ENCODE data around the gene MAGI1. TPM values are rescaled to one million over a fixed set of nuclear protein-coding genes. Genes with fewer than 3 reads are reported as not detected.

The MAGI1 gene
- total and polyA plus RNA-seq, 4 donors = 9.9 to 88.1 (median 24.6) TPM

DNA sequence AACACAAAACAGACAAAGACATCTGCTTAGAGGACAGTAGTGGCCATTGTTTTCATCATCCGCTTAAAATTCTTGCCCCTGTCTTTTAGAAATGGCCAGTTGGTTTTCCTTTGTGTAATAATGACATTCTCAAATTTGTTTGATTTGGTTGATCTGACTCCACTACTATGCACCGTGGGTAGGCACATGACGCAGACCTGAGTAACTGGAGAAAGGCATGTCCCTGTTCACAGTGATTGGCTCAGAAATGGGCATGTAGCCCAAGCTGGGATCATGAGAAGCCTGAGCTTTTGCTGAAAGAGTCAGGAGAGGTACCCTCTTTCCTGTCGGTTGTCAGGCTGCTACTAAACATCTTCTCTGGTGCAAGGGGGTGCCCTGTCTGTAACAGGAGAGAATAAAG, 36.6 kb upstream of the MAGI1 start:
- no peaks in the 10 kb centered on the region for H3K4me1 ChIP-seq (ENCODE audit: control insufficient read depth in 5 of 5, insufficient read depth in 5 of 5, low read length in 5 of 5)
- H3K27me3 ChIP-seq (ENCODE audit: control insufficient read depth in 3 of 3, insufficient read depth in 3 of 3, low read length in 2 of 3) = no peaks in the 10 kb centered on the region
- DNase-seq (no peak), ATAC-seq (ENCODE audit: insufficient read depth, low FRiP score) (no peak)
- H3K9me3 ChIP-seq (ENCODE audit: control insufficient read depth in 4 of 4, insufficient read depth in 3 of 4, low read length in 3 of 4) = peaks cover 0 to 3% (median 0%) of the 10 kb centered on the region in 4 donors
- no peak overlapping the region for H3K9ac ChIP-seq (ENCODE audit: insufficient read depth in 1 of 2, low read length in 2 of 2)
- 86 to 87% methylated on average over 4 of the region's 4 CpGs for WGBS, 2 donors
- TF ChIP-seq, protein P1, sequence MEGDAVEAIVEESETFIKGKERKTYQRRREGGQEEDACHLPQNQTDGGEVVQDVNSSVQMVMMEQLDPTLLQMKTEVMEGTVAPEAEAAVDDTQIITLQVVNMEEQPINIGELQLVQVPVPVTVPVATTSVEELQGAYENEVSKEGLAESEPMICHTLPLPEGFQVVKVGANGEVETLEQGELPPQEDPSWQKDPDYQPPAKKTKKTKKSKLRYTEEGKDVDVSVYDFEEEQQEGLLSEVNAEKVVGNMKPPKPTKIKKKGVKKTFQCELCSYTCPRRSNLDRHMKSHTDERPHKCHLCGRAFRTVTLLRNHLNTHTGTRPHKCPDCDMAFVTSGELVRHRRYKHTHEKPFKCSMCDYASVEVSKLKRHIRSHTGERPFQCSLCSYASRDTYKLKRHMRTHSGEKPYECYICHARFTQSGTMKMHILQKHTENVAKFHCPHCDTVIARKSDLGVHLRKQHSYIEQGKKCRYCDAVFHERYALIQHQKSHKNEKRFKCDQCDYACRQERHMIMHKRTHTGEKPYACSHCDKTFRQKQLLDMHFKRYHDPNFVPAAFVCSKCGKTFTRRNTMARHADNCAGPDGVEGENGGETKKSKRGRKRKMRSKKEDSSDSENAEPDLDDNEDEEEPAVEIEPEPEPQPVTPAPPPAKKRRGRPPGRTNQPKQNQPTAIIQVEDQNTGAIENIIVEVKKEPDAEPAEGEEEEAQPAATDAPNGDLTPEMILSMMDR (IDR thresholded peaks at IDR 0.05; ENCODE audit: control extremely low read depth, extremely low read depth) = no peak
- no peak overlapping the region for H3K4me3 ChIP-seq
- H3K27ac ChIP-seq (ENCODE audit: low read depth in 1 of 2, low read length in 1 of 2) = no peak overlapping the region
- no peaks in the 10 kb centered on the region for H3K36me3 ChIP-seq (ENCODE audit: control insufficient read depth in 4 of 4, insufficient read depth in 4 of 4, low read length in 4 of 4)

- ATAC-seq (ENCODE audit: insufficient read depth, low FRiP score) = no peak
Observed at GRCh38 chr3:66073464-66074141, 34.9 kb upstream of the MAGI1 start.

DNA sequence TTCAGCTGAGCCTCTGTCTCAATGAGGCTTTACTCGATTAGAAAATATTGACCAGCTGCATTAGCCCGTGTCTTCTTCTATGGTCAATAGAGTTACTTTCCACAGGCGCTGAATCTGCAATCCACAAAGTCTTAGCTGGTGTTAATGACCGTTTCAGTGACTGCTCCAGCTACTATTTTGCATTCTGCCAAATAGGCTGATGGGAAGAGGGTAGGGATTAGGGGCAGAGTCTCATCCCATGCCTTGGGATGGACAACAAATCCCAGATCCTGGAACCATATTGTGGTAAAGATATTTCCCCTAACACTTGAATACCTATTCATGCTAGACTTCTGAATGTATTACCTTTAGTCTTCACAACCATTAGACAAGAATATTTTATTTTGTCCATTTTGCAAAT, 29.5 kb upstream of the MAGI1 start:
- Histone ChIP-seq H3K9ac (ENCODE audit: insufficient read depth in 1 of 2, low read length in 2 of 2) (no peak overlapping the region), H3K36me3 (ENCODE audit: control insufficient read depth in 4 of 4, insufficient read depth in 4 of 4, low read length in 4 of 4) (no peaks in the 10 kb centered on the region), H3K4me3 (no peak overlapping the region), H3K9me3 (ENCODE audit: control insufficient read depth in 4 of 4, insufficient read depth in 3 of 4, low read length in 3 of 4) (peaks cover 0 to 5% (median 4%) of the 10 kb centered on the region in 4 donors), H3K4me1 (ENCODE audit: control insufficient read depth in 5 of 5, insufficient read depth in 5 of 5, low read length in 5 of 5) (no peaks in the 10 kb centered on the region), H3K27me3 (ENCODE audit: control insufficient read depth in 3 of 3, insufficient read depth in 3 of 3, low read length in 2 of 3) (no peaks in the 10 kb centered on the region), H3K27ac (ENCODE audit: low read depth in 1 of 2, low read length in 1 of 2) (no peak overlapping the region)
- ATAC-seq (ENCODE audit: insufficient read depth, low FRiP score) = no peak
- TF ChIP-seq, protein P1 (IDR thresholded peaks at IDR 0.05; ENCODE audit: control extremely low read depth, extremely low read depth) = no peak
- 68 to 91% methylated on average over 4 of the region's 4 CpGs for WGBS, 2 donors
- DNase-seq = no peak

More at GRCh38 chr3:66073464-66074141, 34.9 kb upstream of the MAGI1 start:
- Histone ChIP-seq H3K27me3 (ENCODE audit: control insufficient read depth in 3 of 3, insufficient read depth in 3 of 3, low read length in 2 of 3) (no peaks in the 10 kb centered on the region), H3K9me3 (ENCODE audit: control insufficient read depth in 4 of 4, insufficient read depth in 3 of 4, low read length in 3 of 4) (peaks cover 0 to 5% (median 4%) of the 10 kb centered on the region in 4 donors), H3K4me3 (no peak overlapping the region), H3K27ac (ENCODE audit: low read depth in 1 of 2, low read length in 1 of 2) (no peak overlapping the region), H3K9ac (ENCODE audit: insufficient read depth in 1 of 2, low read length in 2 of 2) (no peak overlapping the region), H3K4me1 (ENCODE audit: control insufficient read depth in 5 of 5, insufficient read depth in 5 of 5, low read length in 5 of 5) (no peaks in the 10 kb centered on the region), H3K36me3 (ENCODE audit: control insufficient read depth in 4 of 4, insufficient read depth in 4 of 4, low read length in 4 of 4) (no peaks in the 10 kb centered on the region)
- TF ChIP-seq, protein P1 (IDR thresholded peaks at IDR 0.05; ENCODE audit: control extremely low read depth, extremely low read depth) = no peak
- 85 to 88% methylated on average over 8 of the region's 8 CpGs for WGBS, 2 donors
- DNase-seq = peak in 2 of 3 donors; percentile 7 to 21

All from lung (tissue), 12 donors.